Psoas muscle (tissue), 8 donors: ENCODE data around the gene LRBA. TPM values are rescaled to one million over a fixed set of nuclear protein-coding genes. Genes with fewer than 3 reads are reported as not detected.

ENCODE experiments used
- ATAC-seq, 4 donors: fragments of 200-7000 bp; cut with Tn5 transposase; one replicate each; pipeline ENCODE4 v1.9.1; 2020; ENCODE audit warnings: moderate library complexity in 3 of 4, mild to moderate bottlenecking in 2 of 4
- DNase-seq, 2 donors: peaks; one replicate each; pipeline ENCODE4 v3.0.0-alpha.2; 2020
- H3K27ac ChIP-seq: fragments of 200-600 bp; one replicate; pipeline ENCODE4 v1.8.0; 2022
- H3K27me3 ChIP-seq, 3 donors: fragments of 200-600 bp in 1 of 3; one replicate each; pipeline versions ENCODE4 v1.6.1 to v1.8.0; 2013 to 2022; ENCODE audit warnings: low read length in 2 of 3, mild to moderate bottlenecking in 2 of 3, moderate library complexity in 1 of 3; ENCODE audit not compliant: insufficient read depth in 3 of 3
- H3K36me3 ChIP-seq, 2 donors: fragments of 200-600 bp in 1 of 2; one replicate each; pipeline versions ENCODE4 v1.6.1 to v1.8.0; 2013 to 2022; ENCODE audit warnings: low read depth in 1 of 2, mild to moderate bottlenecking in 1 of 2, moderate library complexity in 1 of 2; ENCODE audit not compliant: insufficient read depth in 1 of 2
- H3K4me1 ChIP-seq: fragments of 200-600 bp; one replicate; pipeline ENCODE4 v1.8.0; 2022
- H3K4me3 ChIP-seq: fragments of 200-600 bp; one replicate; pipeline ENCODE4 v1.8.0; 2022; ENCODE audit warnings: mild to moderate bottlenecking
- H3K9me3 ChIP-seq: fragments of 200-600 bp; one replicate; pipeline ENCODE4 v1.8.0; 2022
- CTCF ChIP-seq: fragments of 200-600 bp; IDR thresholded peaks from one replicate; pipeline ENCODE4 v1.8.0; 2022; ENCODE audit warnings: antibody characterized with exemption
- whole genome bisulfite sequencing, 3 donors: extraction: QIAGEN DNeasy Blood & Tissue Kit; methylation state at CpG; one replicate each; pipeline versions ENCODE4 v1.1.6 to v1.1.7; 2013; 5-methylcytosine and 5-hydroxymethylcytosine counted together
- intact Hi-C, 2 donors: fragments of 100-400 bp; cut with DNase I; formaldehyde crosslinking; loops; one replicate each; pipeline versions ENCODE4 v1.11.0 to v1.14.2; 2022
- polyA plus RNA-seq, 3 donors: library from polyadenylated mRNA; stranded (reverse); fragments of 200-250 nt; gene quantifications; one replicate each; pipeline ENCODE4 v1.2.3, GENCODE V29; 2013
- total RNA-seq, 4 donors: library from RNA; stranded (reverse); fragmentation: NEBNext Ultra II Directional in 2 of 4; extraction: Animal tissue kit (Norgen Biotek cat#: 25700) in 2 of 4; gene quantifications; one replicate each; pipeline versions ENCODE4 v1.2.1 to v1.2.4, GENCODE V29; 2021 to 2023
- donor health status: healthy with polysubstance abuse.
- donor health status: DM: no; HTN: no; CAD: no; lungs with moderate emphysema.
- donor health status: Bipolar disorder and iron deficiency.
- donor health status: healthy.
- donor health status: DM: yes; HTN: yes; CAD: no.
- donor health status: DM: no; HTN: no; CAD: no.
- donor health status: DM: no; HTN: no; CAD: no.
- donor health status: DM: yes; HTN: yes; CAD: no.

LRBA gene
- total and polyA plus RNA-seq, 7 donors: 2.9 to 10.6 (median 6.4) TPM

GRCh38 chr4:150867148-150867547 lies 147.9 kb downstream of the LRBA start:
- H3K4me3 ChIP-seq: no peak overlapping the region
- peaks cover 0 to 7% of the 10 kb centered on the region in 2 donors for H3K36me3 ChIP-seq
- no peaks in the 10 kb centered on the region for H3K9me3 ChIP-seq
- H3K27me3 ChIP-seq: no peaks in the 10 kb centered on the region
- intact Hi-C loops: loop anchor here (2.0 to 10.0 kb wide), 4 partner anchors 568 to 885 kb away; no protein-coding TSS in a partner anchor
- H3K4me1 ChIP-seq: no peaks in the 10 kb centered on the region
- TF ChIP-seq CTCF: peak; percentile 74
- no peak for DNase-seq
- peak; percentile 51 to 88 (median 80) for ATAC-seq
- 11 to 19% (median 13%) methylated on average over 4 of the region's 4 CpGs for WGBS, 3 donors
- no peak overlapping the region for H3K27ac ChIP-seq

- TF ChIP-seq CTCF: no peak
- intact Hi-C loops: loop anchor here in 1 of 2 donors (10.0 kb wide), 1 partner anchor 879 kb away; no protein-coding TSS in a partner anchor
- H3K36me3 ChIP-seq: no peaks in the 10 kb centered on the region
- no peak overlapping the region for H3K27ac ChIP-seq
- no peak overlapping the region for H3K4me3 ChIP-seq
- DNase-seq: no peak
- no peaks in the 10 kb centered on the region for H3K4me1 ChIP-seq
- H3K27me3 ChIP-seq: no peaks in the 10 kb centered on the region
- WGBS, 3 donors: 85 to 89% (median 86%) methylated on average over 7 of the region's 7 CpGs
- H3K9me3 ChIP-seq: no peaks in the 10 kb centered on the region
- no peak for ATAC-seq
These were observed 151.6 kb downstream of the LRBA start for GRCh38 chr4:150863456-150863855.

- Histone ChIP-seq H3K27me3 (no peaks in the 10 kb centered on the region), H3K36me3 (no peaks in the 10 kb centered on the region), H3K4me1 (no peaks in the 10 kb centered on the region), H3K9me3 (no peaks in the 10 kb centered on the region), H3K4me3 (no peak overlapping the region), H3K27ac (no peak overlapping the region)
- intact Hi-C loops: loop anchor here in 1 of 2 donors (10.0 kb wide), 1 partner anchor 878 kb away; no protein-coding TSS in a partner anchor
- no peak for DNase-seq
- TF ChIP-seq CTCF: no peak
- WGBS, 3 donors: 83 to 92% (median 90%) methylated on average over 5 of the region's 5 CpGs
- ATAC-seq: no peak
These were observed 152.3 kb downstream of the LRBA start for GRCh38 chr4:150862829-150863228.

- H3K9me3 ChIP-seq: no peaks in the 10 kb centered on the region
- DNase-seq: no peak
- no peaks in the 10 kb centered on the region for H3K36me3 ChIP-seq
- H3K27me3 ChIP-seq: no peaks in the 10 kb centered on the region
- ATAC-seq: no peak
- WGBS, 3 donors: 32 to 37% (median 34%) methylated on average over 1 of the region's 1 CpG
- no peak for TF ChIP-seq CTCF
- no peaks in the 10 kb centered on the region for H3K4me1 ChIP-seq
- H3K27ac ChIP-seq: no peak overlapping the region
- intact Hi-C loops: no loop called here
- no peak overlapping the region for H3K4me3 ChIP-seq
These were observed 155.6 kb downstream of the LRBA start for GRCh38 chr4:150859453-150859852.

GRCh38 chr4:150855981-150856510 lies 159.0 kb downstream of the LRBA start:
- Histone ChIP-seq H3K27me3 (no peaks in the 10 kb centered on the region), H3K4me3 (no peak overlapping the region), H3K27ac (no peak overlapping the region), H3K4me1 (no peaks in the 10 kb centered on the region), H3K36me3 (peaks cover 0 to 16% of the 10 kb centered on the region in 2 donors), H3K9me3 (no peaks in the 10 kb centered on the region)
- 98 to 100% (median 100%) methylated on average over 1 of the region's 1 CpG for WGBS, 3 donors
- ATAC-seq: no peak
- no peak for TF ChIP-seq CTCF
- intact Hi-C loops: no loop called here
- DNase-seq: no peak
